GM23338 (cell line): Measurements from ENCODE around the gene FLNB. TPM values are rescaled to one million over a fixed set of nuclear protein-coding genes. Genes with fewer than 3 reads are reported as not detected.

Experiments used
- ATAC-seq: fragments of 200-7000 bp; cut with Tn5 transposase; 3 replicates; pipeline ENCODE4 v1.9.1; 2020
- DNase-seq: peaks from one replicate; pipeline ENCODE4 v3.0.0-alpha.2; 2015; ENCODE audit warnings: low spot score
- H2AFZ ChIP-seq: fragments of 200-600 bp; sonication (generic); 2 replicates; pipeline ENCODE4 v1.8.0; 2016; ENCODE audit warnings: antibody characterized with exemption, mild to moderate bottlenecking, moderate library complexity
- H3F3A ChIP-seq: fragments of 200-600 bp; sonication (generic); replicated peaks from 2 replicates; pipeline ENCODE4 v1.8.0; 2017; ENCODE audit warnings: antibody characterized with exemption, mixed run types, low read depth
- H3K27ac ChIP-seq: fragments of 200-600 bp; sonication (generic); 2 replicates; pipeline ENCODE4 v1.6.1; 2016; ENCODE audit warnings: low read depth
- H3K27me3 ChIP-seq: fragments of 200-600 bp; sonication (generic); 2 replicates; pipeline ENCODE4 v1.8.0; 2016; ENCODE audit warnings: mild to moderate bottlenecking, mixed run types, moderate library complexity; ENCODE audit not compliant: insufficient read depth
- H3K36me3 ChIP-seq: fragments of 200-600 bp; sonication (generic); 2 replicates; pipeline ENCODE4 v1.8.0; 2016; ENCODE audit warnings: mild to moderate bottlenecking; ENCODE audit not compliant: insufficient read depth
- H3K4me1 ChIP-seq: fragments of 200-600 bp; sonication (generic); 2 replicates; pipeline ENCODE4 v1.8.0; 2016; ENCODE audit warnings: mild to moderate bottlenecking, moderate library complexity; ENCODE audit not compliant: insufficient read depth
- H3K4me2 ChIP-seq: fragments of 200-600 bp; sonication (generic); 2 replicates; pipeline ENCODE4 v1.7.1; 2017; ENCODE audit warnings: mixed run types
- H3K4me3 ChIP-seq: fragments of 200-600 bp; sonication (generic); 2 replicates; pipeline ENCODE4 v1.6.1; 2016; ENCODE audit warnings: mixed run types
- H3K79me2 ChIP-seq: fragments of 200-600 bp; sonication (generic); replicated peaks from 2 replicates; pipeline ENCODE4 v1.8.0; 2017; ENCODE audit warnings: mild to moderate bottlenecking; ENCODE audit not compliant: insufficient read depth
- H3K9me2 ChIP-seq: fragments of 200-600 bp; sonication (generic); 2 replicates; pipeline ENCODE4 v1.8.0; 2017; ENCODE audit not compliant: insufficient read depth
- H4K20me1 ChIP-seq: fragments of 200-600 bp; sonication (generic); replicated peaks from 2 replicates; pipeline ENCODE4 v1.8.0; 2017; ENCODE audit warnings: mild to moderate bottlenecking; ENCODE audit not compliant: insufficient read depth
- H3K27ac Mint-ChIP-seq: 2 replicates; pipeline ENCODE4 v1.8.0; 2020; ENCODE audit warnings: inconsistent platforms, mild to moderate bottlenecking, moderate library complexity, mixed read lengths
- H3K27me3 Mint-ChIP-seq: 3 replicates; pipeline ENCODE4 v1.8.0; 2022; ENCODE audit warnings: low read depth, mild to moderate bottlenecking, moderate library complexity, mixed read lengths, inconsistent platforms; ENCODE audit not compliant: insufficient read depth, poor library complexity
- H3K36me3 Mint-ChIP-seq: 3 replicates; pipeline ENCODE4 v1.8.0; 2021; ENCODE audit warnings: low read depth, mild to moderate bottlenecking, inconsistent platforms, moderate library complexity, mixed read lengths
- H3K4me1 Mint-ChIP-seq: 3 replicates; pipeline ENCODE4 v1.8.0; 2020; ENCODE audit warnings: mild to moderate bottlenecking, inconsistent platforms, mixed read lengths
- H3K4me3 Mint-ChIP-seq: 3 replicates; pipeline ENCODE4 v1.8.0; 2021; ENCODE audit warnings: moderate library complexity, mild to moderate bottlenecking, inconsistent platforms, mixed read lengths
- H3K9me3 Mint-ChIP-seq: 3 replicates; pipeline ENCODE4 v1.8.0; 2020; ENCODE audit warnings: moderate library complexity, mild to moderate bottlenecking, inconsistent platforms, mixed read lengths
- CREB1 ChIP-seq: fragments of 250-450 bp; sonication (Bioruptor Pico); IDR thresholded peaks from 2 replicates; pipeline ENCODE4 v1.5.0; 2020; ENCODE audit warnings: low read depth, mild to moderate bottlenecking, moderate library complexity
- CTCF ChIP-seq, 2 experiments: fragments of 200-600 bp in 1 of 2; sonication (generic) in 1 of 2; conservative IDR thresholded peaks; 2 replicates each; pipeline versions ENCODE4 v1.5.1 to v1.6.1; 2016 to 2017; ENCODE audit warnings: antibody characterized with exemption in 2 of 2, low read depth in 2 of 2, mild to moderate bottlenecking in 2 of 2, moderate library complexity in 1 of 2
- ETS1 ChIP-seq: IDR thresholded peaks from 2 replicates; pipeline ENCODE4 v1.6.1; 2016; ENCODE audit warnings: antibody characterized with exemption
- EZH2 ChIP-seq: fragments of 200-600 bp; sonication (generic); IDR thresholded peaks from one replicate; pipeline ENCODE4 v1.8.0; 2017; ENCODE audit warnings: antibody characterized with exemption, mild to moderate bottlenecking, low read depth; ENCODE audit not compliant: unreplicated experiment
- EZH2phosphoT487 ChIP-seq: fragments of 200-600 bp; sonication (generic); IDR thresholded peaks from one replicate; pipeline ENCODE4 v1.8.1; 2018; ENCODE audit warnings: antibody characterized with exemption; ENCODE audit not compliant: unreplicated experiment
- JUNB ChIP-seq: IDR thresholded peaks from one replicate; pipeline ENCODE4 v1.6.1; 2016; ENCODE audit warnings: antibody characterized with exemption; ENCODE audit not compliant: unreplicated experiment
- NANOG ChIP-seq: IDR thresholded peaks from 2 replicates; pipeline ENCODE4 v1.6.1; 2016; ENCODE audit warnings: antibody characterized with exemption, borderline replicate concordance
- POLR2AphosphoS5 ChIP-seq: IDR thresholded peaks from 2 replicates; pipeline ENCODE4 v1.6.1; 2016; ENCODE audit warnings: antibody characterized with exemption, low read depth
- REST ChIP-seq: IDR thresholded peaks from one replicate; pipeline ENCODE4 v1.6.1; 2018; ENCODE audit warnings: antibody characterized with exemption; ENCODE audit not compliant: unreplicated experiment
- STAT1 ChIP-seq: IDR thresholded peaks from one replicate; pipeline ENCODE4 v1.6.1; 2016; ENCODE audit warnings: antibody characterized with exemption; ENCODE audit not compliant: unreplicated experiment
- ZNF114 ChIP-seq: fragments of 250-450 bp; sonication (Bioruptor Pico); IDR thresholded peaks from 2 replicates; pipeline ENCODE4 v1.5.0; 2020; ENCODE audit warnings: mild to moderate bottlenecking, moderate library complexity
- ZNF331 ChIP-seq: fragments of 250-450 bp; sonication (Bioruptor Pico); IDR thresholded peaks from 2 replicates; pipeline ENCODE4 v1.5.0; 2020; ENCODE audit warnings: low read depth, mild to moderate bottlenecking, moderate library complexity
- ZNF462 ChIP-seq: fragments of 250-450 bp; sonication (Bioruptor Pico); IDR thresholded peaks from 2 replicates; pipeline ENCODE4 v1.5.0; 2020; ENCODE audit warnings: mild to moderate bottlenecking, moderate library complexity
- polyA plus RNA-seq: library from polyadenylated mRNA; unstranded; fragments of >200 nt; fragmentation: Nextera tagmentation; extraction: Ambion mirVana; gene quantifications from 2 replicates; pipeline ENCODE4 v1.2.1, GENCODE V29; 2016
- total RNA-seq: library from RNA; depleted of rRNA; stranded (reverse); fragments of >200 nt; shearing (Covaris generic); gene quantifications from 2 replicates; pipeline ENCODE4 v1.2.3, GENCODE V29; 2014

FLNB gene
- total and polyA plus RNA-seq, 2 experiments from 2014 or later = 39.7 to 179 TPM

GRCh38 chr3:58141766-58142345 lies 133.6 kb downstream of the FLNB start:
- H3K79me2 ChIP-seq = no peaks in the 10 kb centered on the region
- no peak overlapping the region for H3K4me2 ChIP-seq

More at GRCh38 chr3:58141766-58142345, 133.6 kb downstream of the FLNB start:
- H3K9me3 Mint-ChIP-seq = no peaks in the 10 kb centered on the region
- ATAC-seq (no peak), DNase-seq (no peak)
- no peaks in the 10 kb centered on the region for H3K9me2 ChIP-seq
- H3K27me3 ChIP-seq = no peaks in the 10 kb centered on the region
- TF ChIP-seq NANOG (no peak), CTCF (conservative IDR thresholded peaks at IDR 0.05; ENCODE audit: low read depth in 2 of 2) (no peak), JUNB (no peak), CREB1 (no peak), EZH2phosphoT487 (no peak), ZNF114 (CRISPR knock-in tag) (no peak), ZNF462 (CRISPR knock-in tag) (no peak), STAT1 (no peak), REST (no peak), ETS1 (no peak), ZNF331 (CRISPR knock-in tag) (no peak), EZH2 (no peak), POLR2AphosphoS5 (no peak)
- H2AFZ ChIP-seq = no peak overlapping the region
- no peak overlapping the region for H3K27ac ChIP-seq
- no peaks in the 10 kb centered on the region for H3F3A ChIP-seq
- H3K36me3 ChIP-seq = peaks cover 57% of the 10 kb centered on the region
- peaks cover 9% of the 10 kb centered on the region for H3K27me3 Mint-ChIP-seq
- no peaks in the 10 kb centered on the region for H3K4me1 Mint-ChIP-seq
- peaks cover 53% of the 10 kb centered on the region for H3K36me3 Mint-ChIP-seq
- no peak overlapping the region for H3K4me3 Mint-ChIP-seq
- no peak overlapping the region for H3K4me3 ChIP-seq
- no peaks in the 10 kb centered on the region for H3K4me1 ChIP-seq
- peaks cover 15% of the 10 kb centered on the region for H4K20me1 ChIP-seq
- no peak overlapping the region for H3K27ac Mint-ChIP-seq
